GM12878 (cell line): ENCODE measurements around the gene LRRC3. TPM values are rescaled to one million over a fixed set of nuclear protein-coding genes. Genes with fewer than 3 reads are reported as not detected.

Experiments used
- ATAC-seq: fragments of 200-7000 bp; cut with Tn5 transposase; 3 replicates; pipeline ENCODE4 v1.9.1; 2020; ENCODE audit warnings: mild to moderate bottlenecking, moderate library complexity
- BruUV-seq: library from RNA; stranded (reverse); fragments of 400-500 nt; replicated peaks from 2 replicates; lab custom pipeline; 2021; lab: Mats Ljungman, UMichigan
- CTCF ChIA-PET: fragments of 300-600 bp; sonication (Branson Sonifier 250); formaldehyde crosslinking; extraction: SDS; loops from one replicate; lab custom pipeline; 2021; ENCODE audit warnings: inconsistent platforms; lab: Yijun Ruan, JAX
- POLR2A ChIA-PET: fragments of 350-600 bp; formaldehyde crosslinking; extraction: SDS; loops from one replicate; lab custom pipeline; 2021; ENCODE audit warnings: inconsistent platforms; lab: Charles Lee
- RAD21 ChIA-PET: fragments of 300-600 bp; sonication (Branson Sonifier 250); formaldehyde crosslinking; loops from one replicate; lab custom pipeline; 2023; ENCODE audit warnings: antibody characterized with exemption; ENCODE audit not compliant: unreplicated experiment; lab: Charles Lee
- SMC1A ChIA-PET: fragments of 300-600 bp; sonication (Branson Sonifier 250); formaldehyde crosslinking; loops from one replicate; lab custom pipeline; 2023; ENCODE audit not compliant: unreplicated experiment, uncharacterized antibody; lab: Charles Lee
- DNase-seq: peaks from one replicate; pipeline ENCODE4 v3.0.0-alpha.2; 2011; ENCODE audit warnings: low read depth, low spot score
- FAIRE-seq: peaks from 3 replicates; lab custom pipeline; 2011; peaks lifted over from hg19 to GRCh38; lab: Jason Lieb, UNC
- H2AFZ ChIP-seq: 2 replicates; pipeline ENCODE4 v1.6.0; 2011; ENCODE audit warnings: low read depth, low read length, control low read depth; ENCODE audit not compliant: control insufficient read depth
- H3K27ac ChIP-seq: 2 replicates; pipeline ENCODE4 v1.5.1; 2011; ENCODE audit warnings: control low read depth; ENCODE audit not compliant: control insufficient read depth, insufficient read depth
- H3K27me3 ChIP-seq, 2 experiments: replicated peaks in 1 of 2; 2 replicates each; pipeline versions ENCODE4 v1.6.0 to v1.6.1; 2011; ENCODE audit warnings: low read length in 1 of 2; ENCODE audit not compliant: control insufficient read depth in 2 of 2, insufficient read depth in 2 of 2
- H3K36me3 ChIP-seq, 2 experiments: 2 replicates each; pipeline ENCODE4 v1.5.1; 2011; ENCODE audit warnings: low read length in 1 of 2; ENCODE audit not compliant: control insufficient read depth in 2 of 2, insufficient read depth in 2 of 2
- H3K4me1 ChIP-seq: 2 replicates; pipeline ENCODE4 v1.6.1; 2011; ENCODE audit warnings: mild to moderate bottlenecking, low read length, moderate library complexity, mixed read lengths; ENCODE audit not compliant: control insufficient read depth, insufficient read depth
- H3K4me2 ChIP-seq: 2 replicates; pipeline ENCODE4 v1.6.0; 2011; ENCODE audit warnings: control low read depth; ENCODE audit not compliant: control insufficient read depth, insufficient read depth
- H3K4me3 ChIP-seq: fragments of 200-600 bp; sonication (generic); 2 replicates; pipeline ENCODE4 v1.5.1; 2016
- H3K79me2 ChIP-seq: 2 replicates; pipeline ENCODE4 v1.6.0; 2011; ENCODE audit warnings: low read length; ENCODE audit not compliant: control insufficient read depth, insufficient read depth
- H3K9ac ChIP-seq: 2 replicates; pipeline ENCODE4 v1.8.0; 2011; ENCODE audit warnings: low read length, control low read depth, mixed read lengths; ENCODE audit not compliant: control insufficient read depth, insufficient read depth
- H3K9me3 ChIP-seq: replicated peaks from 3 replicates; pipeline ENCODE4 v1.5.1; 2011; ENCODE audit warnings: mild to moderate bottlenecking, low read length; ENCODE audit not compliant: control insufficient read depth, insufficient read depth
- H4K20me1 ChIP-seq: 2 replicates; pipeline ENCODE4 v1.6.0; 2011; ENCODE audit not compliant: control insufficient read depth, insufficient read depth
- BMI1 ChIP-seq: fragments of 450-650 bp; IDR thresholded peaks from 2 replicates; pipeline ENCODE4 v1.6.1; 2016; ENCODE audit warnings: mild to moderate bottlenecking, moderate library complexity, borderline replicate concordance
- CEBPZ ChIP-seq: fragments of 150-350 bp; IDR thresholded peaks from 2 replicates; pipeline ENCODE4 v1.6.1; 2016; ENCODE audit warnings: low read depth, low read length
- HCFC1 ChIP-seq: fragments of 150-350 bp; IDR thresholded peaks from 2 replicates; pipeline ENCODE4 v1.6.1; 2014; ENCODE audit warnings: low read length
- IKZF1 ChIP-seq: fragments of 450-650 bp; conservative IDR thresholded peaks from 2 replicates; pipeline ENCODE4 v1.6.1; 2017; ENCODE audit warnings: antibody characterized with exemption, mild to moderate bottlenecking
- MTA2 ChIP-seq: fragments of 450-650 bp; IDR thresholded peaks from 2 replicates; pipeline ENCODE4 v1.6.1; 2016; ENCODE audit warnings: low read depth, mild to moderate bottlenecking, moderate library complexity
- NFIC ChIP-seq: IDR thresholded peaks from 2 replicates; pipeline ENCODE4 v1.6.1; 2012; ENCODE audit warnings: low read depth, mild to moderate bottlenecking, inconsistent platforms, low read length, moderate library complexity
- PAX5 ChIP-seq: IDR thresholded peaks from 2 replicates; pipeline ENCODE4 v1.6.1; 2011; ENCODE audit warnings: low read depth, low read length, borderline replicate concordance
- PAX8 ChIP-seq: fragments of 450-650 bp; IDR thresholded peaks from 2 replicates; pipeline ENCODE4 v1.6.1; 2017; ENCODE audit warnings: mild to moderate bottlenecking, moderate library complexity
- PBX3 ChIP-seq: IDR thresholded peaks from 2 replicates; pipeline ENCODE4 v1.6.1; 2011; ENCODE audit warnings: mild to moderate bottlenecking, low read depth, low read length, moderate library complexity; ENCODE audit not compliant: insufficient replicate concordance
- POLR2A ChIP-seq: IDR thresholded peaks from 2 replicates; pipeline ENCODE4 v1.6.1; 2011; ENCODE audit warnings: low read depth, mild to moderate bottlenecking, low read length
- RBBP5 ChIP-seq: fragments of 200-600 bp; sonication (generic); conservative IDR thresholded peaks from 2 replicates; pipeline ENCODE4 v1.6.1; 2016
- YBX1 ChIP-seq: fragments of 450-650 bp; IDR thresholded peaks from 2 replicates; pipeline ENCODE4 v1.6.1; 2016; ENCODE audit warnings: antibody characterized with exemption
- WGBS: methylation state at CpG from one replicate; pipeline ENCODE4 v1.1.6; 2016; ENCODE audit warnings: low lambda C conversion rate; ENCODE audit not compliant: insufficient replicate concordance, insufficient coverage; ENCODE audit errors: missing lambda C conversion rate; 5-methylcytosine and 5-hydroxymethylcytosine counted together
- in situ Hi-C: fragments of 300-500 bp; cut with MboI; formaldehyde crosslinking; loops from 9 replicates; pipeline ENCODE4 v1.14.3; 2018; ENCODE audit warnings: mixed read lengths
- intact Hi-C: fragments of 100-400 bp; cut with micrococcal nuclease; formaldehyde crosslinking; loops from one replicate; pipeline ENCODE4 v1.14.2; 2022; ENCODE audit not compliant: unreplicated experiment
- polyA plus RNA-seq, 11 experiments: library from polyadenylated mRNA; depleted of rRNA in 4 of 11; unstranded in 6 of 11; stranded (reverse) in 5 of 11; fragments of >200 nt; fragmentation: Nextera tagmentation in 4 of 11; fragmentation: Illumina TruSeq in 1 of 11; extraction: Ambion mirVana in 4 of 11; extraction: Trizol in 1 of 11; gene quantifications; 1 replicate in 1 of 11; 2 replicates in 10 of 11; pipeline versions ENCODE4 v1.2.1 to v1.2.3, GENCODE V29; 2011 to 2016; ENCODE audit warnings: inconsistent platforms in 2 of 11, missing spikeins in 2 of 11, low read depth in 1 of 11
- total RNA-seq, 4 experiments: library from RNA; depleted of rRNA in 3 of 4; stranded (reverse); fragments of >200 nt in 3 of 4; fragmentation: Illumina TruSeq in 1 of 4; extraction: Trizol in 1 of 4; gene quantifications; 2 replicates each; pipeline versions ENCODE4 v1.2.1 to v1.2.3, GENCODE V29; 2013 to 2021

LRRC3 gene
- total and polyA plus RNA-seq, 10 of the 15 experiments (the other 5 are each of a cell fraction or from before 2014, with no cell fraction given) = 0.02 to 0.31 (median 0.09) TPM; not detected in 1

DNA sequence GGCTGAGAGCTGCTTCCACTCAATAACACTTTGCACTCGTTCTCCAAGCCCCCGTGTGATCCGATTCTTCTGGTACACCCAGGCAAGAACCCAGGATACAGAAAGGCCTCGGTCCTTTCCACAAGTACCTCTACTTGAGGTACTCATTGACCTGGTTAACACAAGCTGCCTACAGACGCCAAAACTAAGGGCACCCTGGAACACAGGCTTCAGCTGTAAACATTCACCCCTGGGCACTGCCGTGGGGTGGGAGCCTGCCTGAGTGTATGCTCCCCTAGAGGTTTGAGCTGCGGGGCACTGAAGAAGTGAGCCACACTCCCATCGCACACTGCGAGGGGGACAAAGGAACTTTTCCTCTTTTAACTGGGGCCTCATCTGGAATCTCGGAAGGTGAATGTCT is 30.5 kb downstream of the LRRC3 start (continued):
- TF ChIP-seq BMI1 (no peak), IKZF1 (no peak), YBX1 (no peak), RBBP5 (no peak), HCFC1 (no peak)
- TF ChIP-seq, all 136 proteins: peak for 0

DNA sequence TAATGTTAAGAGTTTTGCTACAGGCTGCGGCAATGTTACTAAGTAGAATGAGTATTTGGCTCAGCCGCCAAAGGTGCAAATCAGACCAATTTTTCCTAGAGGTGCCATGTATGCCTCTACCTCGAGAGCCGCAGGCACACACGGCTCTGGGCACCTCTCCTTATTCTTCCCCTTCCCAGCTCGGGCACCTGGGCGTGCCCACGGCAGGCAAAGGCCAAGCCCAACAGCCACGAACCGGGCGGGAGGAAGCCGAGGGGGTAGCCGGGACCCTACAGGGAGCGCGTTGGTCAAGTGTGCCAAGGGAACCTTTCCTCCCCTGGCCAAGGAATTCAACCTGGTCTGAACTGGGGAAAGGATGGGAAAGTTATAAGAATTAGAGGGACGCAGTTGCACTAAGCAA is 31.0 kb downstream of the LRRC3 start:
- ChIA-PET CTCF (no interaction called here), SMC1A (no interaction called here), POLR2A (no interaction called here), RAD21 (no interaction called here)
- Histone ChIP-seq H3K9ac (no peak overlapping the region), H3K27ac (no peak overlapping the region), H3K4me1 (no peaks in the 10 kb centered on the region), H3K4me2 (no peak overlapping the region), H2AFZ (no peak overlapping the region), H3K9me3 (no peaks in the 10 kb centered on the region; the same call in 2 of the 3 replicates), H3K27me3 (no peaks in the 10 kb centered on the region), H3K36me3 (no peaks in the 10 kb centered on the region), H3K4me3 (no peak overlapping the region), H3K79me2 (no peaks in the 10 kb centered on the region), H4K20me1 (no peaks in the 10 kb centered on the region)
- 69% methylated on average over 16 of the region's 16 CpGs for WGBS
- intact Hi-C loops = no loop called here
- in situ Hi-C loops = no loop called here
- no peak for ATAC-seq
- BruUV-seq = no TSS peak
- TF ChIP-seq NFIC (no peak), PAX8 (no peak), PAX5 (no peak), PBX3 (no peak), CEBPZ (no peak), POLR2A (no peak), MTA2 (no peak)
- DNase-seq = no peak
- FAIRE-seq = no peak
